Tibial artery (tissue), 4 donors: ENCODE data around the gene ITPR3.

Source experiments
- DNase-seq, 2 donors: peaks; one replicate each; pipeline ENCODE4 v3.0.0-alpha.2; 2019
- H3K27ac ChIP-seq, 2 donors: fragments of 200-600 bp; sonication (generic) in 1 of 2; 1 replicate in 1 of 2; 2 replicates in 1 of 2; pipeline ENCODE4 v1.5.1; 2018 to 2019; ENCODE audit warnings: mild to moderate bottlenecking in 1 of 2
- H3K27me3 ChIP-seq, 2 donors: fragments of 200-600 bp; sonication (generic) in 1 of 2; one replicate each; pipeline versions ENCODE4 v1.5.1 to v1.6.0; 2016 to 2019
- H3K36me3 ChIP-seq, 3 donors: fragments of 200-600 bp; sonication (generic) in 2 of 3; one replicate each; pipeline ENCODE4 v1.5.1; 2016 to 2019; ENCODE audit warnings: mild to moderate bottlenecking in 2 of 3
- H3K4me1 ChIP-seq, 4 donors: fragments of 200-600 bp; sonication (generic) in 2 of 4; 1 replicate in 3 of 4; 2 replicates in 1 of 4; pipeline ENCODE4 v1.5.1; 2016 to 2019
- H3K4me3 ChIP-seq, 2 donors: fragments of 200-600 bp; sonication (generic) in 1 of 2; 1 replicate in 1 of 2; 2 replicates in 1 of 2; pipeline ENCODE4 v1.5.1; 2018 to 2019; ENCODE audit warnings: mild to moderate bottlenecking in 2 of 2
- H3K9me3 ChIP-seq, 3 donors: fragments of 200-600 bp; sonication (generic) in 1 of 3; one replicate each; pipeline ENCODE4 v1.5.1; 2016 to 2019
- CTCF ChIP-seq, 2 experiments: fragments of 200-600 bp in 1 of 2; fragments of 450-650 bp in 1 of 2; IDR thresholded peaks; one replicate each; pipeline ENCODE4 v1.5.1; 2017 to 2019; ENCODE audit warnings: antibody characterized with exemption in 2 of 2, mild to moderate bottlenecking in 1 of 2, moderate library complexity in 1 of 2
- intact Hi-C: fragments of 100-400 bp; cut with DNase I; formaldehyde crosslinking; loops from one replicate; pipeline ENCODE4 v1.15.0; 2023; ENCODE audit warnings: low total_unique reads

ITPR3 gene

DNA sequence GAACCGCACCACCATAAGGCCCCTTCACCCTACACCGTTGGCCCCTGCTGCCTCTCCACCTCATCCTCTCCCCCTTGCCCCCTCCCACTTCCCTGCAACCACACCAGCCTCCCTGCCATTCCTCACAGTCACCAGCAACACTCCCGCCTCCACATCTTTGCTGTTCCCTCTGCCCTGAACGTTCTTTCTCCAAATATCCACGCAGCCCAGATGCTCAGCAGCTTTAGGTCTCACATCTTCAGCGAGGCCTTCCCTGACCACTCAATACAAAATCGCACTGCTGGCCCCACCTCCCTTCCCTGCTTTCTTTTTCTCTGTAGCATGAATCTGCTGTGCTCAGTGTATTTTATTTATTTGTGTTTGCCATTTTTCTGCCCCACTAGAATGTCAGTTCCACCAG, 20.5 kb downstream of the ITPR3 start:
- intact Hi-C loops, result no loop called here
- Histone ChIP-seq H3K4me3 (no peak overlapping the region), H3K36me3 (peaks cover 0 to 13% (median 0%) of the 10 kb centered on the region in 3 donors), H3K9me3 (no peaks in the 10 kb centered on the region), H3K27ac (no peak overlapping the region), H3K4me1 (no peaks in the 10 kb centered on the region), H3K27me3 (peaks cover 0 to 8% of the 10 kb centered on the region in 2 donors)
- DNase-seq, result no peak
- TF ChIP-seq CTCF (IDR thresholded peaks at IDR 0.05), result no peak

DNA sequence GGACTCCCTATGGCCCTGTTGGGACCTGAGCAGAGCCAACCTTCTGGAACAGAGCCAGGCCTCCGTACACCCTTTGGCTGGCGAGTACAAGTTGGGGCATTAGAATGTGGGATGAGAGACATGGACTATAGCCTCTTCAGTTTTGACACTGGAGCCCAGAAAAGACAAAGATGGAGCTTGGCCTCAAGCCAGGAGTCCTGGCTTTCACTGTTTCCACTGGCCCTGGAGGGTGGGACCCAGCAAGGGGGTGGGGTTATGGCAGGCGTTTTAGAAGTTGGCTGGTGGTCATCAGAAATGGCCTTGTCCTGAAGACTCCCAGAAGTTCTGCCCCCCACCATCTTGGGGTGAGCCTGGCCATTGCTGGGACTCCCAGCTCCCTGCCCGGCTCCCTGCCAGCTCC, 21.8 kb downstream of the ITPR3 start:
- H3K9me3 ChIP-seq, result no peaks in the 10 kb centered on the region
- peaks cover 0 to 8% of the 10 kb centered on the region in 2 donors for H3K27me3 ChIP-seq
- H3K4me1 ChIP-seq, result no peaks in the 10 kb centered on the region
- H3K27ac ChIP-seq, result no peak overlapping the region
- no peak overlapping the region for H3K4me3 ChIP-seq
- intact Hi-C loops, result no loop called here
- no peak for TF ChIP-seq CTCF (IDR thresholded peaks at IDR 0.05)
- no peak for DNase-seq
- peaks cover 0 to 13% (median 0%) of the 10 kb centered on the region in 3 donors for H3K36me3 ChIP-seq

DNA sequence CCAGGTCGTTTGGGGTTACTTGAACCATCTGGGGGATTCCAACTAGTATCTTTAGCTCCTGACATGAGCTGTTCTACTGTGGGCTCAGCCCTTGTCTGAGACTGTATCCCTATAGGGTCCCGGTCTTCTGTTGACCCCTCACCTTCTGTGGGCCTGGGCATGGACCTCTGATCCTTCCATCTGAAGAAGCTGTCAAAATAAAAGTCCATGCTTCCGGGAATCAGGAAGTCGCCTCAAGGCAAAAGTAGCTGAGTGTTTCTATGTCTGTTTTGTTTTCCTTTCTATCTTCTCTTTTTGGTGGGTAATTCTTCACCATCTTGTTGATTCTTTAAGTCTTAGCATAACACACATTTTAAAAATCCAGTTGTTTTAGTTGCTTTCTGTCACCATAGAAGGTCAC, 30.3 kb downstream of the ITPR3 start:
- no peaks in the 10 kb centered on the region for H3K9me3 ChIP-seq
- H3K4me3 ChIP-seq, result no peak overlapping the region
- H3K27me3 ChIP-seq, result peaks cover 0 to 3% of the 10 kb centered on the region in 2 donors
- H3K27ac ChIP-seq, result no peak overlapping the region
- no peak for DNase-seq
- H3K36me3 ChIP-seq, result no peaks in the 10 kb centered on the region
- intact Hi-C loops, result no loop called here
- no peaks in the 10 kb centered on the region for H3K4me1 ChIP-seq
- no peak for TF ChIP-seq CTCF (IDR thresholded peaks at IDR 0.05)

DNA sequence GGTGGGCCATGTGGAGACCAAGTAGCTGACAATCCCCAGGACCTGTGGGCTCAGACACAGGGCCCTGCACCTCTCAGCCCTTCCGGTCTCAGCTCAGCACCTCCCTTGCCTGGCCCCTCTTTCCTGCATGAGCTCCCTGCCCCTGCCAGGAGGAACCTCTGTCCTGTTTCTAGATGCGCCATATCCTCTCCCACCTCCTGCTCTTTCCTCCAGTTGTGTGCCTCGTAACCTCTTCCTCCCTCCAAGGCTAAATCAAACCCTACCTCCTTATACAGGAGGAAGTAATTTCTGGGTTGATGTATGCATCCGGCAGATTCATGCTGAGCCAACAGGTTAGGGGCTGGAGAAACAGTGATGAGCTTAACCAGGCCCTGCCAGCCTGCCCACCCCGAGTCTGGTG, 30.9 kb downstream of the ITPR3 start:
- Histone ChIP-seq H3K27ac (no peak overlapping the region), H3K36me3 (no peaks in the 10 kb centered on the region), H3K4me3 (no peak overlapping the region), H3K4me1 (no peaks in the 10 kb centered on the region), H3K27me3 (peaks cover 0 to 7% of the 10 kb centered on the region in 2 donors), H3K9me3 (no peaks in the 10 kb centered on the region)
- intact Hi-C loops, result no loop called here
- no peak for DNase-seq
- no peak for TF ChIP-seq CTCF (IDR thresholded peaks at IDR 0.05)

GRCh38 chr6:33654831-33655554, 33.9 kb downstream of the ITPR3 start:
- no peaks in the 10 kb centered on the region for H3K9me3 ChIP-seq
- peaks cover 0 to 26% of the 10 kb centered on the region in 2 donors for H3K27me3 ChIP-seq
- no peak overlapping the region for H3K4me3 ChIP-seq
- intact Hi-C loops, result no loop called here
- DNase-seq, result no peak
- H3K27ac ChIP-seq, result no peak overlapping the region
- H3K36me3 ChIP-seq, result peaks cover 0 to 21% (median 14%) of the 10 kb centered on the region in 3 donors
- TF ChIP-seq CTCF (IDR thresholded peaks at IDR 0.05), result no peak
- no peaks in the 10 kb centered on the region for H3K4me1 ChIP-seq
